Stimulated activated CD8-positive, alpha-beta memory T cell treated with anti-CD3 and anti-CD28 coated beads, Interleukin-4, amount 100 ng/mL, for 48 hours (primary cell): ENCODE data around the gene ITGBL1.

Experiments
- DNase-seq: peaks from one replicate; pipeline ENCODE4 v3.0.0-alpha.2; 2020

The ITGBL1 gene

DNA sequence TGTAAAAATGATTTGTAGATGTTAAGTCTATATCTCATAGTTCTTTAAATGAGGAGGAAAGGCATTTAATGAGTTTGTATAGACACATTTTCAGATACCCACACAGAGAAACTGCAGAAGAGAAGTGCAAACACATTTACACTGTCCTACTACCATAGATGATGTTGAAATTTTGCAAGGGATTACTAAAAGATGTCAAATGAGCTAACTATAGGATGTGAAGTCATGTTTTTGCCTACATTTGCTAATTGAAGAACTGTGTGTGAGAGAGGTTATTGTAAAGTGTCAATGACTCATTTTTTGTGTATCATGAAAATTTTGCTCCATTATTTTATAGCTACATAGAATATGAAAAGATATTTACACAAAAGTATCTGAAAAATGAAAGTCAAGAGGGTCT, 178.9 kb downstream of the ITGBL1 start:
- DNase-seq: no peak

- DNase-seq: no peak
Measured at GRCh38 chr13:101634142-101634541, 181.7 kb downstream of the ITGBL1 start.

- no peak for DNase-seq
Measured at GRCh38 chr13:101639711-101640110, 187.2 kb downstream of the ITGBL1 start.

GRCh38 chr13:101640788-101641400, 188.4 kb downstream of the ITGBL1 start:
- no peak for DNase-seq

- no peak for DNase-seq
Measured at GRCh38 chr13:101645871-101646270, 193.4 kb downstream of the ITGBL1 start.

- no peak for DNase-seq
Measured at GRCh38 chr13:101647760-101648159, 195.3 kb downstream of the ITGBL1 start.

DNA sequence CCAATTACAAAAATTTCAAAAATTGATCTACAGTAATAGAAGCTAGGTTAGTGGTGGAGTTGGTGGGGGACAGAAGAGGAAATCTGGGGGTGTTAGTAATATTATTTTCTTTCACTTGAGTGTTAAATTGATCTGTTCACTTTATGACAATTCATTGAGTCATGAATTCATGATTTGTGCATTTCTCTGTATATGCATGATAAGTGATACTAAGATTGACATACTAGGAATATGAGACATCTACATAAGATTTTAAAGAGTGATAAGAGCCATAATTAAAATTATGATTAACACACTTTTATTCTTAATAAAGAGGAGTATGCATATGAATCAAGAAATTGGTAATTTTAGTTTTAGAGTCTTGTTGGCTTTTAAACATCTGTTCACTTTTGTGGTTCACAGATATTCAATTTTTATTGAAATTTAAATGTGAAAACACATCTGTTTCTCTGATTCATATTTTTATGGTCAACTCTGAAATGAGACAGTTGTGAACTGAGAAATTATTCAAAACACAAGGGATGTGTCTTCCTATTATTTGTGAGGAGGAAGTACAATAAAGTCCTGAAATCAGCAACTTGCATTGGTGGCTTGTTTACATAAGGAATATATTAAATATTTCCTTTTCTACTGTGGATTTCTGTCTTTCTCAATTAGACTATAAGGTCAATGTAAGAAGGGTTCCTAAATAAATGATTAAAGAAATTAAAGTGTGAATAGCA, 196.5 kb downstream of the ITGBL1 start:
- DNase-seq: no peak

DNA sequence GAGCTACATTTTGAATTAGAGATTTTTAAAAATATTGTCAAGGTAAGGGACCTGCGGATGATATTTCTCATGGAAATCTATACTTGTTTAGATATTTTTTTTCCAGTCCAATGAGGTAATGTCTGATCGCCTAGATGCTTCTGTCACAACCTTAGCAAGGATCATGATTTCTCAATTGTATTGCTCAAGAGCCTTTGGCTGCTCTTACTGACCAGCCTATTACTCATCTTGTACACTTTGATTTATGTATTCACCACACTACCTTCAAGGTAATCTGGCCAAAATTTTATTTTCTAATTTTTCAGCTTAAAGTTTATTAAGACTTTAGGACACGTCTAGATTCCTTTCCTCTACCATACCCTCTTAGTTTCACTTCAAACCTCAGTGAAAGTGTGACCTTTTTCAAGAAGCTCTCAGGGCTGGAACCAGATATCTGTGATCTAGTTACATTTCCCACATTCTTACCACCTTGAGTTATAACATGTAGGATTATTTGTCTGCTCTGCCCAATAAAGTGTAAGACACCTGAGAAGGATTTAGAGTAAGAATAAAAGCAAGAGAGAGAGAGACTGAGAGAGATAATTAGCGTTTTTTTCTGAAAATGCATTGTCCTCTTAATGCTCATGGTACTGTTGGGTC, 197.1 kb downstream of the ITGBL1 start:
- no peak for DNase-seq

- no peak for DNase-seq
Measured at GRCh38 chr13:101654883-101655282, 202.4 kb downstream of the ITGBL1 start.

DNA sequence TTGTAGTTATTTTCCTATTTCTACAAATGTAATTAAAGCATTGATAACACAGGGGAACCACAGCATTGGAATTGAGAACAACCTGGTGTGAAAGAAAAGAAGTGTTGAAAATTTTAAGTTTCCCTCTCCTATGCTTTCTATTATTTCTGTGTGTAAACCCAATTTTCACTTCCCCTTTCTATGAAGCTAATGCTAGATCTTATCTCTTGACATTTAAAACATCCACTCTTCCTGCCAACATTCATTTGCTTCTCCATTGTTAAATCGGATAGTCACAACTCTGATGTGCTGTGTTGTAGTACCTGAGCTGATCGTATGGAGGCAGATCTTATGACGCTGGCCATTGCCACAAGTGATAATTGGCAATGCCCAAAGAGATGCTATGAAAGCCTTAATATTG, 203.0 kb downstream of the ITGBL1 start:
- no peak for DNase-seq

- DNase-seq: no peak
Measured at GRCh38 chr13:101660711-101661110, 208.2 kb downstream of the ITGBL1 start.

DNA sequence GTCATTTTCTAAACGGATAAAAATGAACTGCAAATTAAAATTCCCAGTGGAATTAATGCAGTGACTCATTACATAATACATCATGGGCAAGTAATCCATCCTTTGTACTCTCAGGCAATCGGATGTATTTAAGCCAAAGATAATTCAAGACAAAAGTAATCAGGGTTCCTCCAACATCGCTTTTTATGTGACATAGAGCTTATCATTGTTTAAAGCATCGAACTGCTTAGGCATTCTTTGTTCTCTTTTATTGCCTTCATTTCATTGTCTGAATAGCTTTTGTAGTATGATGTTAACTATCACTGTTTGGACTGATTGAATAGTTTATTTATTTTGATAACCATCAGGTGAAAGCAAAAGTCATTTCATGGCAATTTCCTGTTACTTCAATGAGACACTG, 209.4 kb downstream of the ITGBL1 start:
- no peak for DNase-seq

- no peak for DNase-seq
Measured at GRCh38 chr13:101673360-101674105, 221.1 kb downstream of the ITGBL1 start.

DNA sequence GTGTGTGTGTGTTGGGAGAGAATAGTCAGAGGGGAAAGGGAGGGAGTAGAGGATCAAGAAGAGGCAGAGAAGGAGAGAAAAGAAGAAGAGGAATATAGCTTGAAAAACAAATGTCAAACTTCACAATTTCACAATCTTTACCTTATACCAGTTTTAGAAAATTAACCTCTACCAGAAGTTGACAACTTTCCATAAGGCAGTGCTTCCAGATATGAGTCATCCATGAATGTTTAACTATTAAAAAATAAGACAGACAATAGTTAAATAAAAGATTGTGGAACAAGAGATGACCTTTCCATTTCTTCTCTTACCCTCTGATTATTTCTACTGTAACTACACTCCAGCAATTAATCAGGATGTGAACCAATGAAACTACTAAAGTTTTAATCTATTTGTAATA, 229.4 kb downstream of the ITGBL1 start:
- no peak for DNase-seq

GRCh38 chr13:101686003-101686402, 233.5 kb downstream of the ITGBL1 start:
- no peak for DNase-seq

- DNase-seq: no peak
Measured at GRCh38 chr13:101690871-101691270, 238.4 kb downstream of the ITGBL1 start.

DNA sequence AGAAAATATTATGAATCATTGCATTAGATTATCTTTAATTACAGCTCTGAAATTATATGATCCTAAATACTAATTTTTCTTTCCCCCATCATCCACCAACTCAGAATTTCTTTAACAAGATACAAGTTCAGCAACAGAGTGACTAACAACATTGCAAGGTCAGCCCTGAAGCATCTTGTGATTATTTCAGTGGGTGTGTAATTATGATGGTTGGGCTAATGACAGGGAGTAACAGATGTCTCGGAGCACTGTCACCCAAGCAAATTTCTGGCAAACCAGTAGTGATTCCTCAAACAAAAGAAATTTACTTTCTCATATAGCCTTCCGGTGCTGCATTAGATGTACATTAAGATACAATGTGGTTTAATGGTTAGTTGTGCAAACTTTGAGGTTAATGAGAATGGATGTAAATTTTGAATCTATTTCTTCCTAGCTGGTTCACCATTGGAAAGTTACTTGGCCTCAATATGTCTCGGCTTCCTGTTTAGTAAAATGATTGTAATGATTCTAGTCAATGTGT, 238.9 kb downstream of the ITGBL1 start:
- DNase-seq: no peak

DNA sequence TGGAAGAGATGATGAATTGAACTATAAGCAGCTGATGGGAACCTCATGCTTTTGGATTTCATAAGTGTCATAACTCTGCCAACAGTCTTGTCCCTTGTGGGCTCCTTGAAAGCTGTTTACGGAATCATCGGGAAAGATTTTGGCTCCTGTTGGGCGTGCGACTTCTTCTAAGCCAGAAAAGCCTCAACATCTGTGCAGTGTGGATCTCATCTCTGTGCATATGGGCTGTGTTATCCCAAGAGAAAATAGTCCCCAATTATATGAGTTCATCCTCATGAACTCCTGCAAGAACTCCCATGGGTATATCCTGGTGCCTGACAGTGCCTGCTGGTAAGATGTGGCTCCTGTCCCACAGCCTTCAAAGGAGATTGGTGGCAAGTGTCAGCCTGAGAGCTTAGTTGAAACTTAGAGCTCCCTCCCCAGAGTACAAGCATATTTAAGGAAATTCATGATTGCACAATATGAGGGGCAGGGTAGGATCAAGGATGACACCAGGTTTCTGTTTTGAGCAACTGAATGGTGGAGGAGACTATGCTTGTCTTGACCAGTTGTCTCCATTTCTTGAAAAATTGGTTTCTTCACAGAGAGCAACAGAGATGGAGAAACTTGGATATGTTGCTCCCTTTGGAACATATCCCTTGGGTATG, 243.5 kb downstream of the ITGBL1 start:
- DNase-seq: no peak

- DNase-seq: no peak
Measured at GRCh38 chr13:101697745-101698144, 245.3 kb downstream of the ITGBL1 start.

GRCh38 chr13:101698400-101698799, 245.9 kb downstream of the ITGBL1 start:
- no peak for DNase-seq

- DNase-seq: no peak
Measured at GRCh38 chr13:101700598-101700997, 248.1 kb downstream of the ITGBL1 start.

DNA sequence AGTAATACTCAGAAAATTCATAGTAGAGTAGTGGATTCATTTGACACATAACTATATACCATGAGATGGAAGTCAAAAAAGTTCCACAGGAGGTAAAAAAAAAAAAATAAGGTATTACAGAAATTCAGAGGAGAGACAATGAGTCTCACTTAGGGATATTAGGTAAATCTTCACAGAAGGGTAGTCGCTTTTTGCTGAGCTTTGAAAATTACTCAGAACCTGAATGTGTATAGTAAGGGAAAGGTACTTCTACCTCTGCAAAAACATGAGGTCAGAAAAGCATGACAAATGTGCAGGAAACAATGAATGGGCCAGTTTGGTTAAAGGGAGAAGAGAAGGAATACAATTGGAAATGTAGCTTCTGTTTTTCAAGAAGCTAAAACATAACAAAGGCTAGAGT, 250.6 kb downstream of the ITGBL1 start:
- no peak for DNase-seq

- no peak for DNase-seq
Measured at GRCh38 chr13:101703838-101704237, 251.4 kb downstream of the ITGBL1 start.
